HG03280 (cell line): Measurements from ENCODE around the gene CDIPT.

Experiments
- ATAC-seq: cut with Tn5 transposase; IDR thresholded peaks from one replicate; pipeline ENCODE4 v1.9.1; 2021; ENCODE audit warnings: mild to moderate bottlenecking, moderate library complexity; ENCODE audit not compliant: unreplicated experiment

The CDIPT gene

GRCh38 chr16:29860218-29860617 is 2.8 kb downstream of the CDIPT start:
- ATAC-seq: no peak

- ATAC-seq: no peak
Observed at GRCh38 chr16:29858974-29859373, 4.1 kb downstream of the CDIPT start.

GRCh38 chr16:29858149-29858849 is 4.7 kb downstream of the CDIPT start:
- ATAC-seq: no peak

GRCh38 chr16:29857133-29857760 is 5.8 kb downstream of the CDIPT start:
- ATAC-seq: no peak

- ATAC-seq: no peak
Observed at GRCh38 chr16:29854520-29855100, 8.4 kb downstream of the CDIPT start.

- no peak for ATAC-seq
Observed at GRCh38 chr16:29852654-29853053, 10.4 kb downstream of the CDIPT start.

- ATAC-seq: no peak
Observed at GRCh38 chr16:29850998-29851397, 12.0 kb downstream of the CDIPT start.

- no peak for ATAC-seq
Observed at GRCh38 chr16:29849505-29849904, 13.5 kb downstream of the CDIPT start.

GRCh38 chr16:29848420-29849297 is 14.4 kb downstream of the CDIPT start:
- peak; percentile 64 for ATAC-seq

- ATAC-seq: no peak
Observed at GRCh38 chr16:29845656-29846055, 17.4 kb downstream of the CDIPT start.

GRCh38 chr16:29844575-29845331 is 18.3 kb downstream of the CDIPT start:
- ATAC-seq: no peak

- ATAC-seq: no peak
Observed at GRCh38 chr16:29843931-29844330, 19.1 kb downstream of the CDIPT start.

GRCh38 chr16:29842732-29843346 is 20.2 kb downstream of the CDIPT start:
- no peak for ATAC-seq

GRCh38 chr16:29841631-29842030 is 21.4 kb downstream of the CDIPT start:
- ATAC-seq: no peak

GRCh38 chr16:29840240-29840639 is 22.8 kb downstream of the CDIPT start:
- ATAC-seq: no peak

- ATAC-seq: no peak
Observed at GRCh38 chr16:29839822-29840221, 23.2 kb downstream of the CDIPT start.

- ATAC-seq: no peak
Observed at GRCh38 chr16:29837841-29838240, 25.2 kb downstream of the CDIPT start.

GRCh38 chr16:29836623-29837022 is 26.4 kb downstream of the CDIPT start:
- no peak for ATAC-seq

GRCh38 chr16:29835926-29836325 is 27.1 kb downstream of the CDIPT start:
- ATAC-seq: no peak

GRCh38 chr16:29834079-29834478 is 28.9 kb downstream of the CDIPT start:
- ATAC-seq: no peak
